Glomerular endothelial cell (primary cell): ENCODE measurements around the gene SPIN2A. TPM values are rescaled to one million over a fixed set of nuclear protein-coding genes. Genes with fewer than 3 reads are reported as not detected.
"Not testable (repeated sequence)": the region's sequence is repeated elsewhere in the genome, so short reads cannot be mapped to it uniquely, and the experiment has no call there.

ENCODE experiments used
- DNase-seq: peaks from one replicate; pipeline ENCODE4 v3.0.0-alpha.2; 2011; ENCODE audit warnings: low read depth, low spot score; ENCODE audit errors: extremely low read depth
- total RNA-seq: library from RNA; depleted of rRNA; stranded (reverse); fragments of >200 nt; gene quantifications from 2 replicates; pipeline ENCODE4 v1.2.3, GENCODE V29; 2015

Gene SPIN2A
- total RNA-seq, 1 donor from 2014 or later: not detected

DNA sequence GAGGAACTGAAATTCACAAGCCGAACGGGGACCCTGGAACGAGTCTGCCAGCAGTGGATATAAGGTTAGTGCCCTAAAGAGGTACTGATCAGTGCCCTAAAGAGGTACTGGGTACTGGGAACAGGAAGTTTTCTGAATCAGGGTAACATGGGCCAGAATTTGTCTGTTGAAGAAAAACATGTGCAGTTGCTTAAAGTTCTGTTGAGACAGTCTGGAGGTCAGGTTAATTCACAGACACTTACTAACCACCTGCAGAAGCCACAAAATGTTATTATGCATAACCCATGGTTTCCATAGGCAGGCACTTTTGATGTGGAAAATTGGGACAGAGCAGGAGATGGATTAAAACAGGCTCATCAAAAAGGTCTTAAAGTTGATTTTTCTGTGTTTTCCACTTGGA lies 33.7 kb downstream of the SPIN2A start:
- DNase-seq: no peak

DNA sequence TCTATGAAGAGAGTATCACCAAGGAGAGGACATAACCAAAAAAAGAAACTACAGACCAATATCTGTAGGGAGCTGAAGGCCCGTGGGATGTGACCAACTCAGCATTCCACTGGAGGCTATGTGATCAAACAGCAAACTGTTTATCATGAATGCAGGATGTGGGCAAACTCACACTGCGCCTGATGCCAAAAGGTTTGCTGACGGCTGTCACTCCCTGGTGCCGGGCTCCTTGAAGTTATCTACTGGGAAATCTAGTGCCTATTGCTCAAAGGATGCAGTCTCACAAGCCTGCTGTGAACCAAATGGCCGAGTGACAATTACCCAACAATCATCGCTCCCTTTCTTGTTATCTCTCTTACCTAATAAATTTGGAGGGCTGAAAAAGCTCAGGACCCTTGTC lies 34.3 kb downstream of the SPIN2A start:
- not testable (repeated sequence) for DNase-seq

Other genes starting within 250 kb of the SPIN2A start
- 2.7 and 3.1 TPM in 2 replicates for gene SPIN3, start 141.9 kb downstream of the SPIN2A start, total RNA-seq
- 5.5 and 12.2 TPM in 2 replicates for gene SPIN2B, start 15.8 kb downstream of the SPIN2A start, total RNA-seq
- 0.15 TPM in 1 of 2 replicates, not detected in the other for gene FAAH2, start 149.3 kb upstream of the SPIN2A start, total RNA-seq